Endothelial cell of umbilical vein (primary cell): Measurements from ENCODE around the gene ITPKB. TPM values are rescaled to one million over a fixed set of nuclear protein-coding genes. Genes with fewer than 3 reads are reported as not detected.

ENCODE experiments used
- BruUV-seq: library from RNA; stranded (reverse); fragments of 400-500 nt; replicated peaks from 2 replicates; lab custom pipeline; 2021; lab: Mats Ljungman, UMichigan
- CTCF ChIA-PET: fragments of 300-600, 350-600 bp; sonication (Branson Sonifier 250); formaldehyde crosslinking; loops from one replicate; lab custom pipeline; 2021; ENCODE audit warnings: antibody characterized with exemption, inconsistent platforms; lab: Charles Lee
- POLR2A ChIA-PET: fragments of 300-600, 350-600 bp; sonication (Branson Sonifier 250); formaldehyde crosslinking; loops from one replicate; lab custom pipeline; 2021; ENCODE audit warnings: antibody characterized with exemption, inconsistent platforms; lab: Charles Lee
- DNase-seq: peaks from one replicate; pipeline ENCODE4 v3.0.0-alpha.2; 2011; ENCODE audit warnings: low read depth, low spot score
- FAIRE-seq: peaks from 2 replicates; lab custom pipeline; 2011; peaks lifted over from hg19 to GRCh38; lab: Jason Lieb, UNC
- H2AFZ ChIP-seq: 2 replicates; pipeline ENCODE4 v1.6.0; 2012; ENCODE audit warnings: low read depth, low read length, control low read depth, inconsistent platforms
- H3K27ac ChIP-seq: 2 replicates; pipeline ENCODE4 v1.5.1; 2011; ENCODE audit warnings: low read depth, mild to moderate bottlenecking, control low read depth, low read length, moderate library complexity; ENCODE audit not compliant: insufficient read depth
- H3K27me3 ChIP-seq, 2 experiments: 2 replicates each; pipeline versions ENCODE4 v1.6.0 to v1.6.1; 2011; ENCODE audit warnings: low read length in 2 of 2, mixed read lengths in 1 of 2; ENCODE audit not compliant: control insufficient read depth in 2 of 2, insufficient read depth in 2 of 2
- H3K36me3 ChIP-seq, 2 experiments: 2 replicates in 1 of 2; 3 replicates in 1 of 2; pipeline ENCODE4 v1.5.1; 2011; ENCODE audit warnings: low read length in 2 of 2, mild to moderate bottlenecking in 1 of 2, moderate library complexity in 1 of 2; ENCODE audit not compliant: control insufficient read depth in 2 of 2, insufficient read depth in 2 of 2; ENCODE audit errors: extremely low read depth in 1 of 2
- H3K4me1 ChIP-seq: 3 replicates; pipeline ENCODE4 v1.5.1; 2011; ENCODE audit warnings: mild to moderate bottlenecking, low read length; ENCODE audit not compliant: control insufficient read depth, insufficient read depth; ENCODE audit errors: extremely low read depth
- H3K4me2 ChIP-seq: 2 replicates; pipeline ENCODE4 v1.6.1; 2011; ENCODE audit warnings: low read length, control low read depth, mixed read lengths; ENCODE audit not compliant: insufficient read depth
- H3K4me3 ChIP-seq, 3 experiments: fragments of 200-600 bp in 1 of 3; sonication (generic), shearing (Covaris generic) in 1 of 3; replicated peaks in 1 of 3; 2 replicates each; pipeline ENCODE4 v1.5.1; 2011 to 2016; ENCODE audit warnings: control low read depth in 3 of 3, low read length in 3 of 3, mild to moderate bottlenecking in 2 of 3, inconsistent platforms in 1 of 3, low read depth in 1 of 3, moderate library complexity in 1 of 3; ENCODE audit not compliant: insufficient read depth in 1 of 3
- H3K79me2 ChIP-seq: 2 replicates; pipeline ENCODE4 v1.6.0; 2012; ENCODE audit warnings: low read length, inconsistent platforms; ENCODE audit not compliant: control insufficient read depth, insufficient read depth
- H3K9ac ChIP-seq: replicated peaks from 2 replicates; pipeline ENCODE3; 2011; ENCODE audit warnings: low read length, control low read depth; ENCODE audit not compliant: insufficient read depth; ENCODE audit errors: extremely low read depth
- H3K9me1 ChIP-seq: replicated peaks from 3 replicates; pipeline ENCODE4 v1.6.0; 2011; ENCODE audit warnings: mild to moderate bottlenecking, low read length; ENCODE audit not compliant: control insufficient read depth, insufficient read depth; ENCODE audit errors: extremely low read depth
- H3K9me3 ChIP-seq: replicated peaks from 2 replicates; pipeline ENCODE4 v1.5.1; 2012; ENCODE audit warnings: low read length, inconsistent platforms; ENCODE audit not compliant: control insufficient read depth, insufficient read depth
- H4K20me1 ChIP-seq: replicated peaks from 2 replicates; pipeline ENCODE3; 2011; ENCODE audit warnings: mild to moderate bottlenecking, low read length; ENCODE audit not compliant: control insufficient read depth, insufficient read depth; ENCODE audit errors: extremely low read depth
- EZH2 ChIP-seq: IDR thresholded peaks from 2 replicates; pipeline ENCODE4 v1.6.1; 2012; ENCODE audit warnings: borderline replicate concordance, low read depth, mild to moderate bottlenecking, moderate library complexity, low read length, inconsistent platforms; ENCODE audit not compliant: severe bottlenecking
- FOS ChIP-seq: IDR thresholded peaks from 2 replicates; pipeline ENCODE4 v1.6.1; 2011; ENCODE audit warnings: mild to moderate bottlenecking, low read length, moderate library complexity, borderline replicate concordance; ENCODE audit not compliant: insufficient read depth
- GATA2 ChIP-seq: IDR thresholded peaks from 2 replicates; pipeline ENCODE4 v1.7.0; 2011; ENCODE audit warnings: low read depth, mild to moderate bottlenecking, moderate library complexity, mixed read lengths, low read length; ENCODE audit not compliant: insufficient read length, insufficient read depth
- JUN ChIP-seq: IDR thresholded peaks from 2 replicates; pipeline ENCODE4 v1.6.1; 2011; ENCODE audit warnings: borderline replicate concordance, low read depth; ENCODE audit not compliant: insufficient read length, insufficient read depth
- MYC ChIP-seq: IDR thresholded peaks from one replicate; pipeline ENCODE4 v1.6.1; 2011; ENCODE audit warnings: mild to moderate bottlenecking, low read depth, low read length
- POLR2A ChIP-seq: IDR thresholded peaks from 2 replicates; pipeline ENCODE4 v1.6.1; 2012; ENCODE audit warnings: low read depth, mild to moderate bottlenecking, control low read depth, low read length
- POLR2AphosphoS5 ChIP-seq: IDR thresholded peaks from 2 replicates; pipeline ENCODE4 v1.6.1; 2012; ENCODE audit warnings: low read depth, mild to moderate bottlenecking, control low read depth, low read length, moderate library complexity; ENCODE audit not compliant: insufficient read depth
- dilution Hi-C: fragments of 300-500 bp; cut with MboI; formaldehyde crosslinking; loops from one replicate; pipeline ENCODE4 v1.15.0; 2019; ENCODE audit warnings: low sequenced_read_pairs; ENCODE audit not compliant: extremely low pct_ligation_motif_present
- intact Hi-C: fragments of 100-400 bp; cut with micrococcal nuclease; formaldehyde crosslinking; loops from one replicate; pipeline ENCODE4 v1.10.0; 2022
- polyA plus RNA-seq, 4 experiments: library from polyadenylated mRNA; depleted of rRNA in 3 of 4; stranded (reverse) in 3 of 4; unstranded in 1 of 4; fragments of >200 nt; gene quantifications; 2 replicates each; pipeline versions ENCODE4 v1.2.1 to v1.2.3, GENCODE V29; 2011 to 2012; ENCODE audit warnings: missing spikeins in 1 of 4
- total RNA-seq: library from RNA; stranded (reverse); gene quantifications from 2 replicates; pipeline ENCODE4 v1.2.3, GENCODE V29; 2021
- TF ChIP-seq, protein P1 (sequence below): IDR thresholded peaks from 2 replicates; pipeline ENCODE4 v1.6.1; 2011; ENCODE audit not compliant: insufficient read depth, insufficient read length
- TF ChIP-seq, protein P2 (sequence below), 2 donors: IDR thresholded peaks; 1 replicate in 1 of 2; 2 replicates in 1 of 2; pipeline ENCODE4 v1.5.1; 2011; ENCODE audit warnings: low read length in 2 of 2, mild to moderate bottlenecking in 2 of 2, moderate library complexity in 2 of 2, control low read depth in 1 of 2, inconsistent platforms in 1 of 2, low read depth in 1 of 2; ENCODE audit not compliant: insufficient read depth in 1 of 2; ENCODE audit errors: extremely low read depth in 1 of 2

Gene ITPKB
- total and polyA plus RNA-seq, 2 donors (not counting 3 experiments of a cell fraction or from before 2014, with no cell fraction given): 7.7 to 34.8 TPM

DNA sequence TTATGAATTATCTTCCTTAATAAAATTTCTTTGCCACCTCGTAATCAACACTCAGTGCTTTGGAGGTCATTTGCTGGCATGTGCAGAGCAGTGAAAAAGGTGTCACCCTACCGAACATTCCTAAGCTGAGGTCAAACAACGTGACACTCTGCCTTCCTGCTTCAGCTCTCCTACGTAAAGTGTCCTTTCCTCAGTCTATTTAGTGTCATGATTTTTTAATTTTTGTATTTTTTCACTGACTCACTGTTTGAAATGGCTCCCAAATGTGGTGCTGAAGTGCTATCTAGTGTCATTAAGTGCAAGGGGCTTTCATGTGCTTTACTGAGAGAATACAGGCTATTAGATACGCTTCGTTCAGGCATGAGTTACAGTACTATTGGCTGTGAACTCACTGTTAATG lies 37.0 kb upstream of the ITPKB start:
- H3K4me1 ChIP-seq: peaks cover 8% of the 10 kb centered on the region
- H3K9me3 ChIP-seq: no peaks in the 10 kb centered on the region
- H3K79me2 ChIP-seq: no peaks in the 10 kb centered on the region
- no peaks in the 10 kb centered on the region for H3K36me3 ChIP-seq
- H3K9me1 ChIP-seq: no peaks in the 10 kb centered on the region
- H3K27ac ChIP-seq: no peak overlapping the region
- H3K27me3 ChIP-seq: no peaks in the 10 kb centered on the region
- no peak overlapping the region for H2AFZ ChIP-seq
- no peaks in the 10 kb centered on the region for H4K20me1 ChIP-seq
- no TSS peak for BruUV-seq
- POLR2A ChIA-PET: no interaction called here
- no peak for DNase-seq
- no peak for TF ChIP-seq EZH2
- no peak for TF ChIP-seq POLR2AphosphoS5
- no peak for TF ChIP-seq MYC
- TF ChIP-seq, protein P1, sequence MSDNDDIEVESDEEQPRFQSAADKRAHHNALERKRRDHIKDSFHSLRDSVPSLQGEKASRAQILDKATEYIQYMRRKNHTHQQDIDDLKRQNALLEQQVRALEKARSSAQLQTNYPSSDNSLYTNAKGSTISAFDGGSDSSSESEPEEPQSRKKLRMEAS: no peak
- TF ChIP-seq FOS: no peak
- TF ChIP-seq, protein P2, sequence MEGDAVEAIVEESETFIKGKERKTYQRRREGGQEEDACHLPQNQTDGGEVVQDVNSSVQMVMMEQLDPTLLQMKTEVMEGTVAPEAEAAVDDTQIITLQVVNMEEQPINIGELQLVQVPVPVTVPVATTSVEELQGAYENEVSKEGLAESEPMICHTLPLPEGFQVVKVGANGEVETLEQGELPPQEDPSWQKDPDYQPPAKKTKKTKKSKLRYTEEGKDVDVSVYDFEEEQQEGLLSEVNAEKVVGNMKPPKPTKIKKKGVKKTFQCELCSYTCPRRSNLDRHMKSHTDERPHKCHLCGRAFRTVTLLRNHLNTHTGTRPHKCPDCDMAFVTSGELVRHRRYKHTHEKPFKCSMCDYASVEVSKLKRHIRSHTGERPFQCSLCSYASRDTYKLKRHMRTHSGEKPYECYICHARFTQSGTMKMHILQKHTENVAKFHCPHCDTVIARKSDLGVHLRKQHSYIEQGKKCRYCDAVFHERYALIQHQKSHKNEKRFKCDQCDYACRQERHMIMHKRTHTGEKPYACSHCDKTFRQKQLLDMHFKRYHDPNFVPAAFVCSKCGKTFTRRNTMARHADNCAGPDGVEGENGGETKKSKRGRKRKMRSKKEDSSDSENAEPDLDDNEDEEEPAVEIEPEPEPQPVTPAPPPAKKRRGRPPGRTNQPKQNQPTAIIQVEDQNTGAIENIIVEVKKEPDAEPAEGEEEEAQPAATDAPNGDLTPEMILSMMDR (IDR thresholded peaks at IDR 0.05; ENCODE audit: extremely low read depth in 1 of 2, insufficient read depth in 1 of 2, low read depth in 1 of 2, low read length in 2 of 2): no peak
- TF ChIP-seq GATA2: no peak
- no peak for TF ChIP-seq POLR2A
- no peak for TF ChIP-seq JUN
- CTCF ChIA-PET: interaction anchor here (1.0 to 1.9 kb wide), 3 partner anchors 9 to 16 kb away, joined by 3 to 5 read pairs (median 3); no protein-coding TSS in a partner anchor
- FAIRE-seq: no peak
- H3K9ac ChIP-seq: no peak overlapping the region
- no peak overlapping the region for H3K4me2 ChIP-seq
- H3K4me3 ChIP-seq: no peak overlapping the region
- intact Hi-C loops (no loop called here), dilution Hi-C loops (no loop called here)
